ENCODE results near the gene CLIC5.

CLIC5 gene

GRCh38 chr6:45835721-45836437, 179.8 kb downstream of the CLIC5 start:
- DNase-seq = no peak

GRCh38 chr6:45832063-45832462, 183.6 kb downstream of the CLIC5 start:
- DNase-seq = no peak

Data from activated gamma-delta T cell (primary cell).